Neural cell (in vitro differentiated cells): ENCODE results near the gene BAHD1. TPM values are rescaled to one million over a fixed set of nuclear protein-coding genes. Genes with fewer than 3 reads are reported as not detected.

ENCODE experiments used
- H2AFZ ChIP-seq: fragments of 200-600, 300-800 bp; sonication (generic), shearing (Covaris generic); 2 replicates; pipeline ENCODE4 v1.6.0; 2014; ENCODE audit warnings: low read depth, mild to moderate bottlenecking, antibody characterized with exemption, low read length, moderate library complexity
- H3F3A ChIP-seq: fragments of 200-600 bp; shearing (Covaris generic); 2 replicates; pipeline ENCODE4 v1.6.1; 2016; ENCODE audit warnings: mild to moderate bottlenecking, moderate library complexity, mixed read lengths, antibody characterized with exemption, low read length; ENCODE audit not compliant: insufficient read depth, poor library complexity, severe bottlenecking
- H3K27ac ChIP-seq: fragments of 200-600, 300-800 bp; sonication (generic), shearing (Covaris generic); 2 replicates; pipeline ENCODE4 v1.5.1; 2014; ENCODE audit warnings: mild to moderate bottlenecking, low read length, moderate library complexity
- H3K27me3 ChIP-seq: fragments of 300-800, 200-600 bp; sonication (generic), shearing (Covaris generic); 2 replicates; pipeline ENCODE4 v1.6.0; 2014; ENCODE audit warnings: mild to moderate bottlenecking, low read depth, low read length, moderate library complexity; ENCODE audit not compliant: insufficient read depth
- H3K36me3 ChIP-seq: fragments of 300-800, 200-600 bp; sonication (generic), shearing (Covaris generic); 2 replicates; pipeline ENCODE4 v1.5.1; 2014; ENCODE audit warnings: mild to moderate bottlenecking, antibody characterized with exemption, low read length, moderate library complexity; ENCODE audit not compliant: insufficient read depth
- H3K4me2 ChIP-seq: fragments of 300-800, 200-600 bp; sonication (generic), shearing (Covaris generic); 2 replicates; pipeline ENCODE4 v1.6.0; 2014; ENCODE audit warnings: mild to moderate bottlenecking, low read length
- H3K4me3 ChIP-seq: fragments of 300-800, 200-600 bp; sonication (generic), shearing (Covaris generic); 2 replicates; pipeline ENCODE4 v1.5.1; 2014; ENCODE audit warnings: mild to moderate bottlenecking, low read length, moderate library complexity
- H3K79me2 ChIP-seq: fragments of 200-600 bp; shearing (Covaris generic); replicated peaks from 2 replicates; pipeline ENCODE4 v1.6.0; 2014; ENCODE audit warnings: mild to moderate bottlenecking, low read length, moderate library complexity; ENCODE audit not compliant: insufficient read depth
- H3K9ac ChIP-seq: fragments of 300-800, 200-600 bp; sonication (generic), shearing (Covaris generic); 2 replicates; pipeline ENCODE4 v1.6.1; 2016; ENCODE audit warnings: mild to moderate bottlenecking, low read length, mixed read lengths
- H3K9me2 ChIP-seq: fragments of 200-600 bp; shearing (Covaris generic); 2 replicates; pipeline ENCODE4 v1.6.1; 2016; ENCODE audit warnings: mild to moderate bottlenecking, low read length, mixed read lengths; ENCODE audit not compliant: insufficient read depth
- H3K9me3 ChIP-seq: fragments of 200-600, 300-800 bp; sonication (generic), shearing (Covaris generic); 2 replicates; pipeline ENCODE4 v1.6.1; 2016; ENCODE audit warnings: mild to moderate bottlenecking, mixed run types, low read length, moderate library complexity, mixed read lengths
- H4K20me1 ChIP-seq: fragments of 200-600 bp; shearing (Covaris generic); 2 replicates; pipeline ENCODE4 v1.6.1; 2016; ENCODE audit warnings: mild to moderate bottlenecking, mixed run types; ENCODE audit not compliant: insufficient read depth
- EP300 ChIP-seq: fragments of 450-650 bp; conservative IDR thresholded peaks from 2 replicates; pipeline ENCODE4 v1.6.1; 2014; ENCODE audit warnings: antibody characterized with exemption, mild to moderate bottlenecking, moderate library complexity; ENCODE audit not compliant: poor library complexity, severe bottlenecking
- EZH2 ChIP-seq: fragments of 200-600, 300-800 bp; shearing (Covaris generic), sonication (generic); IDR thresholded peaks from 2 replicates; pipeline ENCODE4 v1.6.1; 2014; ENCODE audit warnings: antibody characterized with exemption, low read length, borderline replicate concordance, mild to moderate bottlenecking; ENCODE audit not compliant: insufficient read depth, poor library complexity, severe bottlenecking
- MXI1 ChIP-seq: fragments of 450-650 bp; conservative IDR thresholded peaks from 2 replicates; pipeline ENCODE4 v1.6.1; 2014; ENCODE audit warnings: antibody characterized with exemption, mild to moderate bottlenecking; ENCODE audit not compliant: poor library complexity, severe bottlenecking
- POLR2AphosphoS5 ChIP-seq: IDR thresholded peaks from 2 replicates; pipeline ENCODE4 v1.6.1; 2012
- RAD21 ChIP-seq: fragments of 450-650 bp; conservative IDR thresholded peaks from 2 replicates; pipeline ENCODE4 v1.6.1; 2014; ENCODE audit warnings: antibody characterized with exemption, mild to moderate bottlenecking, moderate library complexity
- SMC3 ChIP-seq: fragments of 450-650 bp; conservative IDR thresholded peaks from 2 replicates; pipeline ENCODE4 v1.6.1; 2014; ENCODE audit warnings: antibody characterized with exemption, mild to moderate bottlenecking, moderate library complexity; ENCODE audit not compliant: poor library complexity
- TAF1 ChIP-seq: IDR thresholded peaks from 2 replicates; pipeline ENCODE4 v1.6.1; 2012; ENCODE audit warnings: low read depth
- polyA plus RNA-seq: library from polyadenylated mRNA; depleted of rRNA; stranded (reverse); fragments of >200 nt; gene quantifications from 2 replicates; pipeline ENCODE4 v1.2.3, GENCODE V29; 2014
- TF ChIP-seq, protein P1 (sequence below): fragments of 450-650 bp; IDR thresholded peaks from 2 replicates; pipeline ENCODE4 v1.5.1; 2014; ENCODE audit warnings: antibody characterized with exemption, mild to moderate bottlenecking, moderate library complexity; ENCODE audit not compliant: poor library complexity, severe bottlenecking
- TF ChIP-seq, protein P2 (sequence below): IDR thresholded peaks from 2 replicates; pipeline ENCODE4 v1.6.1; 2012; ENCODE audit warnings: borderline replicate concordance

The BAHD1 gene
- polyA plus RNA-seq, 1 donor from 2014 or later: 22.8 TPM

DNA sequence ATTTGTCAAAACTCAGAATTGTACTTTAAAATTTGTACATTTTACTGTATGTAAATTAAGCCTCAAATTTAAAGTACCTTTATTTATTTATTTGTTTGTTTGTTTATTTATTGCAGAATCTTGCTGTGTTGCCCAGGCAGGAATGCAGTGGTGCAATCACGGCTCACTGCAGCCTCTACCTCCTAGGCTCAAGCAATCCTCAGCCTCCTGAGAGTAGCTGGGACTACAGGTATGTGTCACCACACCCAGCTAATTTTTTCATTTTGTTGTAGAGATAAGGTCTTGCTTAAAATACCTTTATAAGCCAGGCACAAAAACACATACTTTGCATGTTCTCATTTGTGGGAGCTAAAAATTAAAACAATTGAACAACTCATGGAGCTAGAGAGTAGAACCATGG, 67.5 kb downstream of the BAHD1 start:
- Histone ChIP-seq H3K36me3 (no peaks in the 10 kb centered on the region), H3F3A (no peaks in the 10 kb centered on the region), H3K4me2 (no peak overlapping the region), H3K9me3 (no peaks in the 10 kb centered on the region), H2AFZ (no peak overlapping the region), H3K79me2 (no peaks in the 10 kb centered on the region), H3K27me3 (peaks cover 40% of the 10 kb centered on the region), H3K27ac (no peak overlapping the region), H3K9ac (no peak overlapping the region), H3K9me2 (no peaks in the 10 kb centered on the region), H4K20me1 (no peaks in the 10 kb centered on the region), H3K4me3 (no peak overlapping the region)
- no peak for TF ChIP-seq RAD21
- TF ChIP-seq EZH2: no peak
- TF ChIP-seq EP300: no peak
- no peak for TF ChIP-seq POLR2AphosphoS5
- TF ChIP-seq MXI1: no peak
- TF ChIP-seq TAF1: no peak
- TF ChIP-seq, protein P1, sequence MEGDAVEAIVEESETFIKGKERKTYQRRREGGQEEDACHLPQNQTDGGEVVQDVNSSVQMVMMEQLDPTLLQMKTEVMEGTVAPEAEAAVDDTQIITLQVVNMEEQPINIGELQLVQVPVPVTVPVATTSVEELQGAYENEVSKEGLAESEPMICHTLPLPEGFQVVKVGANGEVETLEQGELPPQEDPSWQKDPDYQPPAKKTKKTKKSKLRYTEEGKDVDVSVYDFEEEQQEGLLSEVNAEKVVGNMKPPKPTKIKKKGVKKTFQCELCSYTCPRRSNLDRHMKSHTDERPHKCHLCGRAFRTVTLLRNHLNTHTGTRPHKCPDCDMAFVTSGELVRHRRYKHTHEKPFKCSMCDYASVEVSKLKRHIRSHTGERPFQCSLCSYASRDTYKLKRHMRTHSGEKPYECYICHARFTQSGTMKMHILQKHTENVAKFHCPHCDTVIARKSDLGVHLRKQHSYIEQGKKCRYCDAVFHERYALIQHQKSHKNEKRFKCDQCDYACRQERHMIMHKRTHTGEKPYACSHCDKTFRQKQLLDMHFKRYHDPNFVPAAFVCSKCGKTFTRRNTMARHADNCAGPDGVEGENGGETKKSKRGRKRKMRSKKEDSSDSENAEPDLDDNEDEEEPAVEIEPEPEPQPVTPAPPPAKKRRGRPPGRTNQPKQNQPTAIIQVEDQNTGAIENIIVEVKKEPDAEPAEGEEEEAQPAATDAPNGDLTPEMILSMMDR: no peak
- no peak for TF ChIP-seq SMC3
- TF ChIP-seq, protein P2, sequence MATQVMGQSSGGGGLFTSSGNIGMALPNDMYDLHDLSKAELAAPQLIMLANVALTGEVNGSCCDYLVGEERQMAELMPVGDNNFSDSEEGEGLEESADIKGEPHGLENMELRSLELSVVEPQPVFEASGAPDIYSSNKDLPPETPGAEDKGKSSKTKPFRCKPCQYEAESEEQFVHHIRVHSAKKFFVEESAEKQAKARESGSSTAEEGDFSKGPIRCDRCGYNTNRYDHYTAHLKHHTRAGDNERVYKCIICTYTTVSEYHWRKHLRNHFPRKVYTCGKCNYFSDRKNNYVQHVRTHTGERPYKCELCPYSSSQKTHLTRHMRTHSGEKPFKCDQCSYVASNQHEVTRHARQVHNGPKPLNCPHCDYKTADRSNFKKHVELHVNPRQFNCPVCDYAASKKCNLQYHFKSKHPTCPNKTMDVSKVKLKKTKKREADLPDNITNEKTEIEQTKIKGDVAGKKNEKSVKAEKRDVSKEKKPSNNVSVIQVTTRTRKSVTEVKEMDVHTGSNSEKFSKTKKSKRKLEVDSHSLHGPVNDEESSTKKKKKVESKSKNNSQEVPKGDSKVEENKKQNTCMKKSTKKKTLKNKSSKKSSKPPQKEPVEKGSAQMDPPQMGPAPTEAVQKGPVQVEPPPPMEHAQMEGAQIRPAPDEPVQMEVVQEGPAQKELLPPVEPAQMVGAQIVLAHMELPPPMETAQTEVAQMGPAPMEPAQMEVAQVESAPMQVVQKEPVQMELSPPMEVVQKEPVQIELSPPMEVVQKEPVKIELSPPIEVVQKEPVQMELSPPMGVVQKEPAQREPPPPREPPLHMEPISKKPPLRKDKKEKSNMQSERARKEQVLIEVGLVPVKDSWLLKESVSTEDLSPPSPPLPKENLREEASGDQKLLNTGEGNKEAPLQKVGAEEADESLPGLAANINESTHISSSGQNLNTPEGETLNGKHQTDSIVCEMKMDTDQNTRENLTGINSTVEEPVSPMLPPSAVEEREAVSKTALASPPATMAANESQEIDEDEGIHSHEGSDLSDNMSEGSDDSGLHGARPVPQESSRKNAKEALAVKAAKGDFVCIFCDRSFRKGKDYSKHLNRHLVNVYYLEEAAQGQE: no peak

DNA sequence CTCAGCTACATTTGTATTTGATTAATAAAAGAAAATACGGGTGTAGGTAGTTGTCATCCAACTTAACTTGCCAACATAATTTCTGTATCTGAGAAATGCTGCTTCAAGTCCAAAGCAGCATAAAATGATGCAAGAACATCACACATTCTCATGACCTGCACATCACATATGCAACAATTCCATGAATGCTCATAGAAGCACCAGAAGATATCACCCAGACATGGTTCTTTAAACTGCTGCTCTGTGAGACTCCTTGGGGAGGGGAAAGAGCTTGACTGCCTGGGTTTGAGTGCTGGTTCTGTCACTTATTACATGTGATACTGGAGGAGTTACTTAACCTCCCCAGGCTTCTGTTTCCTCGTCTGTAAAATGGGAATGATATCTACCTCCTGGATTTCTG, 69.4 kb downstream of the BAHD1 start:
- TF ChIP-seq SMC3 (no peak), EP300 (no peak), EZH2 (no peak), TAF1 (no peak), MXI1 (no peak), RAD21 (no peak), POLR2AphosphoS5 (no peak)
- TF ChIP-seq, protein P2: no peak
- TF ChIP-seq, protein P1: no peak

More for the DNA sequence above, 69.4 kb downstream of the BAHD1 start:
- H3K4me3 ChIP-seq: no peak overlapping the region
- H3K9me3 ChIP-seq: no peaks in the 10 kb centered on the region
- H3K9me2 ChIP-seq: no peaks in the 10 kb centered on the region
- H3K27ac ChIP-seq: no peak overlapping the region
- H3K4me2 ChIP-seq: no peak overlapping the region
- peaks cover 40% of the 10 kb centered on the region for H3K27me3 ChIP-seq
- H3K79me2 ChIP-seq: no peaks in the 10 kb centered on the region
- no peaks in the 10 kb centered on the region for H3K36me3 ChIP-seq
- H2AFZ ChIP-seq: no peak overlapping the region
- H3K9ac ChIP-seq: no peak overlapping the region
- no peaks in the 10 kb centered on the region for H3F3A ChIP-seq
- no peaks in the 10 kb centered on the region for H4K20me1 ChIP-seq
